ENCODE measurements around the gene GYS1.

Gene GYS1

GRCh38 chr19:48962849-48963165 lies 30.3 kb downstream of the GYS1 start:
- no peak for DNase-seq

- DNase-seq = no peak
Measured at GRCh38 chr19:48962029-48962848, 30.9 kb downstream of the GYS1 start.

GRCh38 chr19:48961673-48962028 lies 31.5 kb downstream of the GYS1 start:
- DNase-seq = no peak

GRCh38 chr19:48961051-48961649 lies 32.0 kb downstream of the GYS1 start:
- DNase-seq = no peak

GRCh38 chr19:48959341-48960239 lies 33.5 kb downstream of the GYS1 start:
- no peak for DNase-seq

GRCh38 chr19:48958006-48958405 lies 35.1 kb downstream of the GYS1 start:
- no peak for DNase-seq

- no peak for DNase-seq
Measured at GRCh38 chr19:48955308-48955958, 37.7 kb downstream of the GYS1 start.

GRCh38 chr19:48954595-48955307 lies 38.4 kb downstream of the GYS1 start, which contains the start of gene BAX:
BAX (plus strand) TSS chr19:48954875; CDS start chr19:48954929, 54 bp downstream.
- peak; percentile 59 to 93 for DNase-seq

GRCh38 chr19:48953990-48954594 lies 39.0 kb downstream of the GYS1 start:
- no peak for DNase-seq

- DNase-seq = no peak
Measured at GRCh38 chr19:48953141-48953540, 40.0 kb downstream of the GYS1 start.

- no peak for DNase-seq
Measured at GRCh38 chr19:48950830-48951519, 42.1 kb downstream of the GYS1 start.

GRCh38 chr19:48950159-48950558 lies 43.0 kb downstream of the GYS1 start:
- no peak for DNase-seq

GRCh38 chr19:48947258-48947542 lies 45.9 kb downstream of the GYS1 start:
- no peak for DNase-seq

- DNase-seq = no peak
Measured at GRCh38 chr19:48946463-48947257, 46.4 kb downstream of the GYS1 start.

GRCh38 chr19:48945817-48946216 lies 47.3 kb downstream of the GYS1 start:
- no peak for DNase-seq

GRCh38 chr19:48945415-48945814 lies 47.7 kb downstream of the GYS1 start:
- no peak for DNase-seq

GRCh38 chr19:48943081-48943480 lies 50.0 kb downstream of the GYS1 start:
- no peak for DNase-seq

- no peak for DNase-seq
Measured at GRCh38 chr19:48940902-48941301, 52.2 kb downstream of the GYS1 start.

GRCh38 chr19:48938256-48938655 lies 54.9 kb downstream of the GYS1 start:
- no peak for DNase-seq

- DNase-seq = no peak
Measured at GRCh38 chr19:48935864-48936263, 57.2 kb downstream of the GYS1 start.

GRCh38 chr19:48934837-48935236 lies 58.3 kb downstream of the GYS1 start:
- no peak for DNase-seq

Measured in cerebellar nuclear complex (tissue), 1 donor.